Stimulated activated CD4-positive, alpha-beta T cell treated with anti-CD3 and anti-CD28 coated beads, TNF-alpha, amount 100 ng/mL, for 48 hours (primary cell): Measurements from ENCODE around the gene PCBP1.
"Not testable (repeated sequence)": the region's sequence is repeated elsewhere in the genome, so short reads cannot be mapped to it uniquely, and the experiment has no call there.

Experiments used
- DNase-seq, 3 donors: peaks; one replicate each; pipeline ENCODE4 v3.0.0-alpha.2; 2020; ENCODE audit warnings: low read depth in 3 of 3

The PCBP1 gene

GRCh38 chr2:70124983-70125480 lies 37.8 kb downstream of the PCBP1 start:
- peak in 1 of 3 donors; percentile 52 for DNase-seq

- DNase-seq = no peak
Observed at GRCh38 chr2:70125498-70125898, 38.2 kb downstream of the PCBP1 start.

- DNase-seq = no peak
Observed at GRCh38 chr2:70126413-70126812, 39.1 kb downstream of the PCBP1 start.

- DNase-seq = no peak
Observed at GRCh38 chr2:70128005-70128404, 40.7 kb downstream of the PCBP1 start.

GRCh38 chr2:70131344-70132143 lies 44.3 kb downstream of the PCBP1 start:
- DNase-seq = not testable (repeated sequence)

GRCh38 chr2:70132244-70133126 lies 45.2 kb downstream of the PCBP1 start:
- no peak for DNase-seq

- DNase-seq = no peak
Observed at GRCh38 chr2:70133127-70133452, 45.8 kb downstream of the PCBP1 start.

- no peak for DNase-seq
Observed at GRCh38 chr2:70133491-70134322, 46.4 kb downstream of the PCBP1 start.

GRCh38 chr2:70134323-70134983 lies 47.2 kb downstream of the PCBP1 start:
- not testable (repeated sequence) for DNase-seq
